Neural cell (in vitro differentiated cells): Measurements from ENCODE around the gene HOATZ.

Experiments used
- EP300 ChIP-seq: fragments of 450-650 bp; conservative IDR thresholded peaks from 2 replicates; pipeline ENCODE4 v1.6.1; 2014; ENCODE audit warnings: antibody characterized with exemption, mild to moderate bottlenecking, moderate library complexity; ENCODE audit not compliant: poor library complexity, severe bottlenecking
- EZH2 ChIP-seq: fragments of 200-600, 300-800 bp; shearing (Covaris generic), sonication (generic); IDR thresholded peaks from 2 replicates; pipeline ENCODE4 v1.6.1; 2014; ENCODE audit warnings: antibody characterized with exemption, low read length, borderline replicate concordance, mild to moderate bottlenecking; ENCODE audit not compliant: insufficient read depth, poor library complexity, severe bottlenecking
- MXI1 ChIP-seq: fragments of 450-650 bp; conservative IDR thresholded peaks from 2 replicates; pipeline ENCODE4 v1.6.1; 2014; ENCODE audit warnings: antibody characterized with exemption, mild to moderate bottlenecking; ENCODE audit not compliant: poor library complexity, severe bottlenecking
- POLR2AphosphoS5 ChIP-seq: IDR thresholded peaks from 2 replicates; pipeline ENCODE4 v1.6.1; 2012
- RAD21 ChIP-seq: fragments of 450-650 bp; conservative IDR thresholded peaks from 2 replicates; pipeline ENCODE4 v1.6.1; 2014; ENCODE audit warnings: antibody characterized with exemption, mild to moderate bottlenecking, moderate library complexity
- SMC3 ChIP-seq: fragments of 450-650 bp; conservative IDR thresholded peaks from 2 replicates; pipeline ENCODE4 v1.6.1; 2014; ENCODE audit warnings: antibody characterized with exemption, mild to moderate bottlenecking, moderate library complexity; ENCODE audit not compliant: poor library complexity
- TF ChIP-seq, protein P1 (sequence below): fragments of 450-650 bp; IDR thresholded peaks from 2 replicates; pipeline ENCODE4 v1.5.1; 2014; ENCODE audit warnings: antibody characterized with exemption, mild to moderate bottlenecking, moderate library complexity; ENCODE audit not compliant: poor library complexity, severe bottlenecking
- TF ChIP-seq, protein P2 (sequence below): IDR thresholded peaks from 2 replicates; pipeline ENCODE4 v1.6.1; 2012; ENCODE audit warnings: borderline replicate concordance

DNA sequence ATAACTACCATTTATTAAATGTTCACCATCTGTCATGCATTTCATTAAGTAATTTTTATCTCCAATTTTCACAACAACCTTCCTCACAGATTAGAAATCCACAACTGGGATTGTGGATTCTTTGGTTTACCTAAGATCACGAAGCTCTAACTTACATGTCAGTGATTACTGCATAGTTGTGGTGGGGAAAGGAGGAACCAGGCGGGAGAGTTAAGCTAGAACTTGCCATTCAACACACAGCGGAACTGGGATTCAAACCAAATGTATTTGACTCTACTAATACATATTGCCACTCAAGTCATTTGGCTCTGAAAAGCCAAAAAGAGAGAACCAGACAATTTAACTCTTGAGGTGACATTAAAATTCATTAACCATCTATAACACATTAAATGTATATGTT, 15.5 kb downstream of the HOATZ start:
- TF ChIP-seq, protein P1, sequence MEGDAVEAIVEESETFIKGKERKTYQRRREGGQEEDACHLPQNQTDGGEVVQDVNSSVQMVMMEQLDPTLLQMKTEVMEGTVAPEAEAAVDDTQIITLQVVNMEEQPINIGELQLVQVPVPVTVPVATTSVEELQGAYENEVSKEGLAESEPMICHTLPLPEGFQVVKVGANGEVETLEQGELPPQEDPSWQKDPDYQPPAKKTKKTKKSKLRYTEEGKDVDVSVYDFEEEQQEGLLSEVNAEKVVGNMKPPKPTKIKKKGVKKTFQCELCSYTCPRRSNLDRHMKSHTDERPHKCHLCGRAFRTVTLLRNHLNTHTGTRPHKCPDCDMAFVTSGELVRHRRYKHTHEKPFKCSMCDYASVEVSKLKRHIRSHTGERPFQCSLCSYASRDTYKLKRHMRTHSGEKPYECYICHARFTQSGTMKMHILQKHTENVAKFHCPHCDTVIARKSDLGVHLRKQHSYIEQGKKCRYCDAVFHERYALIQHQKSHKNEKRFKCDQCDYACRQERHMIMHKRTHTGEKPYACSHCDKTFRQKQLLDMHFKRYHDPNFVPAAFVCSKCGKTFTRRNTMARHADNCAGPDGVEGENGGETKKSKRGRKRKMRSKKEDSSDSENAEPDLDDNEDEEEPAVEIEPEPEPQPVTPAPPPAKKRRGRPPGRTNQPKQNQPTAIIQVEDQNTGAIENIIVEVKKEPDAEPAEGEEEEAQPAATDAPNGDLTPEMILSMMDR, result no peak
- TF ChIP-seq, protein P2, sequence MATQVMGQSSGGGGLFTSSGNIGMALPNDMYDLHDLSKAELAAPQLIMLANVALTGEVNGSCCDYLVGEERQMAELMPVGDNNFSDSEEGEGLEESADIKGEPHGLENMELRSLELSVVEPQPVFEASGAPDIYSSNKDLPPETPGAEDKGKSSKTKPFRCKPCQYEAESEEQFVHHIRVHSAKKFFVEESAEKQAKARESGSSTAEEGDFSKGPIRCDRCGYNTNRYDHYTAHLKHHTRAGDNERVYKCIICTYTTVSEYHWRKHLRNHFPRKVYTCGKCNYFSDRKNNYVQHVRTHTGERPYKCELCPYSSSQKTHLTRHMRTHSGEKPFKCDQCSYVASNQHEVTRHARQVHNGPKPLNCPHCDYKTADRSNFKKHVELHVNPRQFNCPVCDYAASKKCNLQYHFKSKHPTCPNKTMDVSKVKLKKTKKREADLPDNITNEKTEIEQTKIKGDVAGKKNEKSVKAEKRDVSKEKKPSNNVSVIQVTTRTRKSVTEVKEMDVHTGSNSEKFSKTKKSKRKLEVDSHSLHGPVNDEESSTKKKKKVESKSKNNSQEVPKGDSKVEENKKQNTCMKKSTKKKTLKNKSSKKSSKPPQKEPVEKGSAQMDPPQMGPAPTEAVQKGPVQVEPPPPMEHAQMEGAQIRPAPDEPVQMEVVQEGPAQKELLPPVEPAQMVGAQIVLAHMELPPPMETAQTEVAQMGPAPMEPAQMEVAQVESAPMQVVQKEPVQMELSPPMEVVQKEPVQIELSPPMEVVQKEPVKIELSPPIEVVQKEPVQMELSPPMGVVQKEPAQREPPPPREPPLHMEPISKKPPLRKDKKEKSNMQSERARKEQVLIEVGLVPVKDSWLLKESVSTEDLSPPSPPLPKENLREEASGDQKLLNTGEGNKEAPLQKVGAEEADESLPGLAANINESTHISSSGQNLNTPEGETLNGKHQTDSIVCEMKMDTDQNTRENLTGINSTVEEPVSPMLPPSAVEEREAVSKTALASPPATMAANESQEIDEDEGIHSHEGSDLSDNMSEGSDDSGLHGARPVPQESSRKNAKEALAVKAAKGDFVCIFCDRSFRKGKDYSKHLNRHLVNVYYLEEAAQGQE, result no peak
- TF ChIP-seq POLR2AphosphoS5 (no peak), RAD21 (no peak), EP300 (no peak), MXI1 (no peak), SMC3 (no peak), EZH2 (no peak)
